HG03442 (cell line): ENCODE measurements around the gene ZNF501.
A peak's percentile ranks its signal among the peaks of the same experiment; 100 is the strongest.

Experiments used
- ATAC-seq: cut with Tn5 transposase; IDR thresholded peaks from one replicate; pipeline ENCODE4 v1.9.1; 2021; ENCODE audit warnings: mild to moderate bottlenecking, moderate library complexity; ENCODE audit not compliant: unreplicated experiment

The ZNF501 gene

DNA sequence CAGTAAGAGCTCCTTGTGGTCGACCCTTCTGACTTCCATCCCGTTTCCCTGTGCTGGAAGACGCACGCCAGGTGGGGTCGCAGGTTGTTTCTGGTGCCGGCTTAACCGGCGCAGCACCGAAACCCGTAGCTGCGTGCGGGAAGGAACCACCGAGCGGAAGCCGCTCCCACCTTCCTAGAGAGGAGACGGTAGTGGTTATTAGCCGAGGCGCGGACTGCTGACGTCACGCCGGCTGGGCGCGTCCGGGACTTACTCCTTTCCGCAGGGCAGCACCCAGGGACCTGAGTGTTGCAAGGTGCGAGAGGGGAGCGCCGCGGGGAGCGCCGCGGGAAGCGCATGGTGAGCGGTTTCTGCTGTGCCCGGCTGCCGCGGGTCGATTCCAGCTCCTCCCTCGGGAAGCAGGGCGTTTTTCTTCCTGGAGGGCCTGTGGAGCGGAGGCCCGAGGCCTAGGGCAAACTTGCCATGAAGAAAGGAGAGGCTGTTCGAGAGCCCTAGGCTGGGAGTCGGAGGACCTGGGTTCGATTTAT, at the start of gene ZNF501:
TSS of gene ZNF501 (plus strand) at position 252 of the 527 bp plus-strand sequence. CDS start 4,787 bp downstream, outside the sequence.
- peak; percentile 89 for ATAC-seq

DNA sequence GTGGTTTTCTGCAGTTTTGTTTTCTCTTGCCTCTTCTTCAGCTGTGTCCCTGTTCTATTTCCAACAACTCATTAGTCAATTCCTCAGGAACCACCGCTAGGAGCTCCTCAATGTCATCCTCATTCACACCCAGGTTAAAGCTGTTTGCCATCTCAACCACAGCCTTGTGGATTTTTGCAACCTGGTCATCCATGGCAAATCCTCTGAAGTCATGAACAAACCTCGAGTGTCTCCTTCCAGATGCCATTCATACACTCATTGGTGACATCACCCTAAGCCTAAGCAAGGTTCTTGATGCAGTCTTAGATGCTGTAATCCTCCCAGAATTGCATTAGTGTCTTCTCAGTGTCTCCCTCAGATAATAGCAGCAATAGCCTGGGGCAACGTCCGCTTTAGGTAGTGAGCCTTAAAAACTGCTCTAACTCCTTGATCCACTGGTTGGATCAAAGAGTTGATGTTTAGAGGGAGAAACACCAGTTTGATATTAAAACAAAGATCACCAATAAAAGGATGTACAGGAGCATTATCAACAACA, 48.4 kb upstream of the ZNF501 start:
- ATAC-seq, result no peak

DNA sequence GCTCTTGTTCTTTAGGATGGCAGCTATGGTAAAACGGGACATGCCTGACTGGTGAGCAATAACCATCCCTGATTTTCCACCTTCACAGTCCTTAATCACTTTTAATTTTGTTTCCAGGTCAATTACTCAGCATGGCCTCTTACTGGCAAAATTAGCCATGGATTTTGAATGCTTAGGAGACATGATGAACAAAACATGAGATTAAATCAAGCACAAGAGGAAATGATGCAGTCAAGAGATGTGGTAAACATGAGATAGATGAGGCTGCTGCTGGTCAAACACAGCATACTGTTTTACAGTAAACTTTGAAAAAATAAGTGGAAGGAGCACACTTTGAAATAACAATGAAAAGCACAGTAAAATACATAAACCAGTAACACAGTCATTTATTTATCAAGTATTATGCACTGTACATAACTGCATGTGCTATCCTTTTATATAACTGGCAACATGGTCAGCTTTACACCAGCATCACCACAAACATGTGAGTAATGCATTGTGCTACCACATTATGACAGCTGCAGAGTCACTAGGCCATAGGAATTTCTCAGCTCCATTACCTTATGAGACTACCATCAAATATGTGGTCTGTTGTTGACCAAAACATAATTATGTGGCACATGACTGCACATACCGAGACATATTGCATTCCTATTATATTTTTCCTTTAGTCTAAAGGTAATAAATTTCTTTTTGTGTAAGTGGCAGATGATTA, 47.1 kb upstream of the ZNF501 start:
- ATAC-seq, result no peak

DNA sequence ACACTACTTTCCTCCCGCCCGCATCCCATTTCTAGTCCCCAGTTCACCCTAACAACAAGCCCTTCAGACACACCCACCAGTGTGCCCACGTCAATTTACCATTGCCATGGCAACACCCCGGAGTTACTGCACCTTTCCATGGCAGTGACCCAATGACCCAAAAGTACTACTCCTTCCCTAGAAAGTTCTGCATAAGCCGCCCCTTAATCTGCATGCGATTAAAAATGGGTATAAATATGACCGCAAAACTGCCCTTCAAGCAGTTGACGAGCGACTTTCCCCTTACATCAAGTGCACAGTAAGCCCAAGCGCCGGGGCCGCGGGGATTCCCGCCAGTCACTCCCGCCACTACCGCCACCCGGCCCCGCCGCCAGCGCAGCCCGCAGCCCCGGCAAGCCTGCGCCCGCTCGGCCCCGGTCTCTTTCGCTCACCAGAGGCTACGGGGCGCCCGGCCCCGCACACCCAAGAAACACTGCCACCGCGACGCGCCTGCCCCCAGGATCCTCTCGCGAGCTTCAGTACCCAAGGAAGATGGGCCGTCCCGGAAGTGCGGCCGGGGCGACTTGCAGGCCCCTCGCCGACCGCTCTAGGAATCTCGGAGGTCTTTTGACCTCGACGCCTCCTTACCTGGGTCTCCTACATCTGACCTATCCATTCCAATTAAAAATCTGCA, 44.2 kb upstream of the ZNF501 start:
- ATAC-seq, result no peak

DNA sequence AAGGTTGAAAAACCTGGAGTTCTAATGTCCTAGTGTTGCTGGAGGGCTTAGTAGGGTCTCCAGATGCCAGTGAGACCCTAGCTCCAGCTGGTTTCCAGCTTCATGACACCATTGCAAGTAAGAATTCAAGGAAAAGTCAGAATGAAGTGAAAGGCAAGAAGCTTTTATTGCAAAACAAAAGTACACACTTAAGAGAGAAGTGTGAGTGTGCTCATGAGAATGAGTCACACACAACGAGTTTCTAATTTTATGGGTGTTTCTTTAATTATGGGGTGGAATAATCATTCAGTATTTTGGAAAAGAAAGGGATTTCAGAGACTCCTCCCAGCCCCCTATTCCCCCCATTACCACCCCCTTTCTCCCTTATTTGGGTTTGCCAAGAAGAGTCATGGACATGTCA, 41.5 kb upstream of the ZNF501 start:
- ATAC-seq, result no peak

DNA sequence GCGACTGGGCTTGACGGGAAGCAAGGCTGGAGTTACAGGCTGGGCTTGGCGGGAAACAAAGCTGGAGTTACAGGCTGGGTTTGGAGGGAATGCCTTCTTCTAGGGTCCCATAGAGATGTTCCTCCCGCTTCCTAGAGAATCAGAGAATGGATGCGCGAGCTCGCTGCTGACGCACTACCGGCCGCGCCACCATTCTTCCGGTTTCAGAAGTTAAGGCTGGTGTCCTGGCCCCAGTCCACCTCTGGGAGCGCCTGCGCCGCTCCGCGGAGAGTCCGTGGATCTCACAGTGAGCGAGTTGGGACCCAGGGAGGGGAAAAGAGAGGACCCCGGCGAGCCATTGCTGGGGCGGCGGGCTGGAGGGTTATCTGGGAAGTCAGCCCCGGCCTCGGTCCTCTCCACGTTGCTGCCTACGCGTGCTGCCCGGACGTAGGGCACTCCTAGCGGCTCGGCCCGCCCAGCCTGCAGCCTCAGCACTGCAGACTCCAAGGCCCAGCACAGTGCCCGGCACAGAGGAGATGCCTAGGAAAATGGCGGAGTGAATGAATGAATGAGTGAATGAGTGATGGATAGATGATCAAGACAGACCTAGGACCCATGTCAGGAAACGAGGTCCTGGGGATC, 16.9 kb upstream of the ZNF501 start, which contains the start of gene ZNF502:
TSS of gene ZNF502 (plus strand) at position 206 of the 621 bp plus-strand sequence. CDS start 7,602 bp downstream, outside the sequence.
- no peak for ATAC-seq

DNA sequence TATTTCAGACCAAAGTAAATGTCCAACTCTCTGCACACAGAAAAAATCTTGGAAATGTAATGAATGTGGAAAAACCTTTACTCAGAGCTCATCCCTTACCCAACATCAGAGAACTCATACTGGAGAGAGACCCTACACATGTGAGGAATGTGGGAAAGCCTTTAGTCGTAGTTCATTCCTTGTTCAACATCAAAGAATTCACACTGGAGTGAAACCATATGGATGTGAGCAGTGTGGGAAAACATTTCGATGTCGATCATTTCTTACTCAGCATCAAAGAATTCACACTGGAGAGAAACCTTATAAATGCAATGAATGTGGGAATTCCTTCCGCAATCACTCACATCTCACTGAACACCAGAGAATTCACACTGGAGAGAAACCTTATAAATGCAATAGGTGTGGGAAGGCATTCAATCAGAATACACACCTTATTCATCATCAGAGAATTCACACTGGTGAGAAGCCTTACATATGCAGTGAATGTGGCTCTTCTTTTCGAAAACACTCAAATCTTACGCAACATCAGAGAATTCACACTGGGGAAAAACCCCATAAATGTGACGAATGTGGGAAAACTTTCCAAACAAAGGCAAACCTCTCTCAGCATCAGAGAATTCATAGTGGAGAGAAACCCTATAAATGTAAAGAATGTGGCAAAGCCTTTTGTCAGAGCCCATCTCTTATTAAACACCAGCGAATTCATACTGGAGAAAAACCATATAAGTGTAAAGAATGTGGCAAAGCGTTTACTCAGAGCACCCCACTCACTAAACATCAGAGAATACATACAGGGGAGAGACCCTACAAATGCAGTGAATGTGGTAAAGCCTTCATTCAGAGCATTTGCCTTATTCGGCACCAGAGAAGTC, 8.0 kb upstream of the ZNF501 start:
- no peak for ATAC-seq

DNA sequence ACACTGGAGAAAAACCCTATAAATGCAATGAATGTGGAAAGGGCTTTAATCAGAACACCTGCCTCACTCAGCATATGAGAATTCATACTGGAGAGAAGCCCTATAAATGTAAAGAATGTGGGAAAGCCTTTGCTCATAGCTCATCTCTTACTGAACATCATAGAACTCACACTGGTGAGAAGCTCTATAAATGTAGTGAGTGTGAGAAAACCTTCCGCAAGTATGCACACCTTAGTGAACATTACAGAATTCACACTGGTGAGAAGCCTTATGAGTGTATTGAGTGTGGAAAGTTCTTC, 7.4 kb upstream of the ZNF501 start:
- no peak for ATAC-seq

DNA sequence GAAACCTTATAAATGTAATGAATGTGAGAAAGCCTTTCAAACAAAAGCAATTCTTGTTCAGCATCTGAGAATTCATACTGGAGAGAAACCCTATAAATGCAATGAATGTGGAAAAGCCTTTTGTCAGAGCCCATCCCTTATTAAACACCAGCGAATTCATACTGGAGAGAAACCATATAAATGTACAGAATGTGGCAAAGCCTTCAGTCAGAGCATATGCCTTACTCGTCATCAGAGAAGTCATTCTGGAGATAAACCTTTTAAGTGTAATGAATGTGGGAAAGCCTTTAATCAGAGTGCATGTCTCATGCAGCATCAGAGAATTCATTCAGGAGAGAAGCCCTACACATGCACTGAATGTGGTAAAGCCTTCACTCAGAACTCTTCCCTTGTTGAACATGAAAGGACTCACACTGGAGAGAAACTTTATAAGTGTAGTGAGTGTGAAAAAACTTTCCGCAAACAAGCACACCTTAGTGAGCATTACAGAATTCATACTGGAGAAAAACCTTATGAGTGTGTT, 5.3 kb downstream of the ZNF501 start:
- ATAC-seq, result no peak

DNA sequence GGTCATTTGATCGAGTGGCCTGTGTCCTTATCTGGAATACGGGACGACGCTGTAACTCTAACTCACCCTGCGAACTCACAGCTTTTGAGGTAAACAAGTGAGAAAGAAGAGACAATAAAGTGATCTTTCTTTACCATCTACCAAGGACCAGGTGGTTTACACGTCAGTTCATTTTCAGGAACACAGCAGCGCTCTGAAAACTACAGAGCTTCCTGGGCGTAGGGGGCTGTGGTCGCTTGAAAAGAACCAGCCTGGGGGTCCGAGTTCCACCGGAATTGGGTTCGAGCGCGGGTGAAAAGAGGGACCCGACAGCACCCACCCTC, 31.6 kb downstream of the ZNF501 start:
- no peak for ATAC-seq

DNA sequence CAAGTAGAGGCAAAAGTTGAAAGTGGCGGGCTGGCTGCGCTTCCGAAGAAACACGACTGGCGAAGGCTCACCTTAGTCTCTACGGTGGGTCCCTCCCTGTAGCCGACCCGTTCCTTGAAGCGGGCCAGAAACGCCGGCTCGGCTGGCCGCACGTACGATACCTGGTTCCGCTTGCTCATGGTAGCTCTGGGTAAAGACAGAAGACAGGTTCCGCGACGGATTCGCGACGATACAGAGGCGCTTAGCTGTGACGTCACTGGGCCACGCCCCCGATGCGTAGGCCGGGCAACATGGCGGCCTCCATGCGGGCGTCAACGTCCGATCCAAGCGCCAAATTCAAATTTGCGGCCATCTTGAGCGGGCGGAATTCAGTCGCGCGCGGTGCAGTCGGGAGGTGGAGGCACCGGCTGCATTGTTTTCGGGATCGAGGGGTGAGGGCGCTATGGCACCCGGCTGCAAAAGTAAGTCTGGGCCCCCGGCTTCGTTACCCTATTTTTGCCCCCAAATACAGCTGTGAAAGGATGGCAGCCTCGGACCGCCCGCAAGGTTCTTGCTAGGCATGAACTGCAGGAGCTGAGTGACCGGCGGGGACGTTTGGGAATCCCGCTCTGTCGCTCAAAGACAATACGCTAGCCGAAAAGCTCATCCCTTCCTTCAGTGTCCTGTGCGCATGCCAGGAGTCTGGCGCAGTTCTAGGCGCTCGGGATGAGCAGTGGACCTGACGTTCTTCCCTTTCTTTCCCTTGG, 32.2 kb downstream of the ZNF501 start, which contains the start of the genes KIAA1143 and KIF15:
TSS of gene KIAA1143 (minus strand) at position 196 of the 746 bp plus-strand sequence. CDS start at position 179, 17 bp downstream.
TSS of gene KIF15 (plus strand) at position 371 of the 746 bp plus-strand sequence. CDS start at position 443, 72 bp downstream.
- peak; percentile 87 for ATAC-seq

DNA sequence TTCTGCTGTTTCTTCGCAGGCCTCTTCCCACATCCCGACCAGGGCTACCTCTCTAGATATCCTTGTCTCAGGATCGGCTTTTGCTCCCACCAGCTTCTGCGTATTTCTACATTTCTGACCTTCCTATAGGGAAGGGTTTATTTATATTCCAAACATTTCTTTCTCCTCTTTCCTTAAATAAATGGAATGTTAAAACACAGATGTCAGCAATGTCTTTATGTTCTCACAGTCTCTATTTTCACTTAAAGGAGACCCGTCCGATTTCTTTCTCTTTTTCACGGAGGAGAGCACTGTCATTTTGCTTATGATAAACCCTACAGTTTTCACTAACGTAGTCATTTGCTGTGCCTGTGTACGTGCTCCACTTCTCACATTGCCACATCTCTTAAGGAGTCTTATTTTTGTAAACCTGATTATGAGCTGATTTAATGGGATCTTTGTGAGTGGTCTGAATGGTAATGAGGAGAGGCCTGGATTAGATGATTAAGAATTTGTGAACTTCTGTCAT, 32.8 kb downstream of the ZNF501 start:
- ATAC-seq, result no peak

DNA sequence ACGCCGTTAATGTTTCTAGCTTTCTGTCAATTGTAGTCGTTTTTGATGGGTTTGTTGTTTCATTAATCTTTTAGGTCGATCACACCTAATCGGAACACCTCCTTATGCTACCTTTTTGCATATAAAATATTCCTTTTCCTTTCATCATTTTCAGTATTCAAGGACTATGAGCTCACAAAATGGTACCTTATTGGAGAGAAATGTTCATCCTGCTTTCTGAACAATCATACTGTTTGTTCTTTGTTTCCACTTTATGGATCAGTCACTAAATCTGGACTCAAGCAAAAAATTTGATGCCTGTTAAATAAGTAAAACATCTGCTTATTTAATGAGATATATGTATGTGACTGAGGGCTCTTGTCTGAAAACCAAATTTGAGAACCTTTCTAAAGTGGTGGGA, 33.3 kb downstream of the ZNF501 start:
- ATAC-seq, result no peak

DNA sequence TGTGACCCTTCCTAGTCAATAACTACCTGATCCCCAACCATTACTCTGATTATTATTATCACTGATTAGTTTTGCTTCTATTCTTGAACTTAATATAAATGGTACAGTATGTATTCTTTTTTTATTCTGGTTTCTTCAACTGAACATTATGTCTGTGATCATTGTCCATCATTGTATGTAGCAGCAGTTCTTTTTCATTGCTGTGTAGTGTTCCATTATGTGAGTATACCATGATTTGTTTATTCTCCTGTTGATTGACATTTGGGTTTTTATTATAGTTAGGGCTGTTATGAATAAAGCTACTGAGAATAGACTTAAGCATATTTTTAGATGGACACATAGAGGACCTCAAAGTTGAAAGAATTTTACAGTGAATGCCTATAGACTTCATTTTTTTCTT, 34.8 kb downstream of the ZNF501 start:
- ATAC-seq, result no peak

DNA sequence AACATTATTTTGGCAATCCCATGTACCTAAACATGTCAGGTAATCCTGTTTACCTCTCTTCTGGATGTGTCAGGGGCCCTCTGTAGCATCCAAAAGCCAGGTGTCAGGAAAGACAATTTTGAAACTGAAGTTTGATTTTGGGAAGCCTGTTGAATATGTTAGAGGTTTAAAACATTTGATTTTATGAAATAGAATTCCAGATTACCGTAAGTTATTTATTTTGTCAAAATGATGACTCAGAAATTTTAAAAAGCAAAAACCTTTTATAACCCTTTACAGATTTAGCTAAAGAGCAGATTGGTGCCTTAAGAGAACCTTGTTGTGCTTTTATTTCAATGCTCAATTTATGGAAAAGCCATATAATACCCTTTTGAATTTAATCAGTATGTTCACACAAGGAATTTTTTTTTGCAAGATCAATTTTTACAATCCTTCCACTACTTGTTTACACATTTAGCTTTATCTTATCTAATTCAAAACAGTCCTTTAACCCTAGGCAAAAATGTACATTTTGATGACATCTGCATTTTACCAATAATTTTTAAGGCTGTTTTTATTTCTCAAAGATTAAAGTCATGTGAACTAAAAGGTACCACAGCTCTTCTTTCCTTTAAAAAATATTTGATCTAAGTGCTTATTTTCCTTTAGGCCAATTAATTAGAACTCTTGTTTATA, 42.1 kb downstream of the ZNF501 start:
- ATAC-seq, result no peak

DNA sequence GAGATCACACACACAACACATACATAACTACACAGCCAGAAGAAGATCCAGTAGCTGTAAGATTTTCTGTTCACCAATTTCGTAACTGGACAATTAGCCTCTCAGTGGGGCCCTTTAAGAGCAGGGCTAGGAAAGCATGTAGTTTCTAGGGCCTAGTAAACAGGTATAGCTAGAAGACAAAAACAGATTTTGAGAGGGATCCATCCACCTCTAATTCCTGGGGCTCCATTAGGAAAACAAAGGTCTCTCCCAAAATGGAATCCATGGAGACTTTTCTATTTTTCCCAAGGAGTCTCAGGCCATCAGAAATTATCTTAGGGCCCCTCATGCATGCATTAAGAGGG, 42.6 kb downstream of the ZNF501 start:
- no peak for ATAC-seq

DNA sequence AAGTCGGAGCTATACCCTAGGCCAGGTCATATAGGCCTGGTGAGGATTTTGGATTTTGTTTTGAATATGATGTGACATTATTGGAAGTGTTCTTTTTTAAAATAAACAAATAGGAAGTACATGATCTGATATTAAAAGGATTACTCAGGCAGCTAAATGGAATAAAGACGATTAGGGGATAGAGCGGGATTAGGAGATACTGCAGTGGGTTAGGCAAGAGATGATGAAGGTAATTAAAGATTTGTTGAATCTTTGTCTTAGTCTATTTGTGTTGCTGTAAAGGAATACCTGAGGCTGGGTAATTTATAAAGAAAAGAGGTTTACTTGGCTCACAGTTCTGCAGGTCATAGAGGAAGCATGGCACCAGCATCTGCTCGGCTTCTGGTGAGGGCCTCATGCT, 53.5 kb downstream of the ZNF501 start:
- no peak for ATAC-seq
